A549 (cell line): ENCODE results near the gene RRP7A. TPM values are rescaled to one million over a fixed set of nuclear protein-coding genes. Genes with fewer than 3 reads are reported as not detected.
"Not testable (repeated sequence)": the region's sequence is repeated elsewhere in the genome, so short reads cannot be mapped to it uniquely, and the experiment has no call there.

Experiments
- ATAC-seq, 2 experiments: fragments of 200-7000 bp in 1 of 2; fragments of >200 bp in 1 of 2; cut with Nextera tagmentation in 1 of 2; cut with Tn5 transposase in 1 of 2; 3 replicates each; pipeline versions ENCODE4 v1.8.0 to v1.9.1; 2018 to 2020; ENCODE audit warnings: mild to moderate bottlenecking in 1 of 2, moderate library complexity in 1 of 2
- CTCF ChIA-PET: fragments of 300-600 bp; sonication (Branson Sonifier 250); formaldehyde crosslinking; extraction: SDS; loops from one replicate; lab custom pipeline; 2021; ENCODE audit warnings: antibody characterized with exemption, inconsistent platforms; lab: Yijun Ruan, JAX
- POLR2A ChIA-PET: fragments of 350-600 bp; formaldehyde crosslinking; extraction: SDS; loops from one replicate; lab custom pipeline; 2021; ENCODE audit warnings: antibody characterized with exemption, inconsistent platforms; lab: Yijun Ruan, JAX
- DNase-seq, 2 experiments: peaks; one replicate each; pipeline versions ENCODE4 v3.0.0 to v3.0.0-alpha.2; 2011 to 2016; ENCODE audit warnings: low read depth in 1 of 2, low spot score in 1 of 2
- FAIRE-seq: peaks from 2 replicates; lab custom pipeline; 2011; peaks lifted over from hg19 to GRCh38; lab: Jason Lieb, UNC
- H3K27ac ChIP-seq, 2 experiments: fragments of >200 bp; sonication (Bioruptor Twin); formaldehyde crosslinking; 3 replicates each; pipeline ENCODE4 v1.5.1; 2016 to 2017
- H3K4me1 ChIP-seq: fragments of >200 bp; sonication (Bioruptor Twin); formaldehyde crosslinking; 3 replicates; pipeline ENCODE4 v1.6.1; 2016
- H3K4me2 ChIP-seq: fragments of >200 bp; sonication (Bioruptor Twin); formaldehyde crosslinking; 3 replicates; pipeline ENCODE4 v1.6.1; 2016
- H3K4me3 ChIP-seq: fragments of >200 bp; sonication (Bioruptor Twin); formaldehyde crosslinking; 3 replicates; pipeline ENCODE4 v1.5.1; 2016
- H3K9me3 ChIP-seq: fragments of >200 bp; sonication (Bioruptor Twin); formaldehyde crosslinking; 3 replicates; pipeline ENCODE4 v1.6.1; 2016
- CBX8 ChIP-seq: fragments of 200-600 bp; sonication (generic); IDR thresholded peaks from 2 replicates; pipeline ENCODE4 v1.6.1; 2016
- CEBPB ChIP-seq, 2 experiments: fragments of >200 bp in 1 of 2; sonication (Bioruptor Twin) in 1 of 2; formaldehyde crosslinking in 1 of 2; IDR thresholded peaks; 2 replicates each; pipeline ENCODE4 v1.6.1; 2012 to 2016
- CHD4 ChIP-seq: fragments of 200-600 bp; sonication (generic); IDR thresholded peaks from 2 replicates; pipeline ENCODE4 v1.6.1; 2016; ENCODE audit warnings: antibody characterized with exemption, mild to moderate bottlenecking, borderline replicate concordance
- EHF ChIP-seq: fragments of 250-450 bp; sonication (Bioruptor Pico); IDR thresholded peaks from 2 replicates; pipeline ENCODE4 v1.5.0; 2020; ENCODE audit warnings: mild to moderate bottlenecking
- EHMT2 ChIP-seq: fragments of 200-600 bp; sonication (generic); IDR thresholded peaks from 2 replicates; pipeline ENCODE4 v1.6.1; 2016; ENCODE audit warnings: antibody characterized with exemption, low read depth, mild to moderate bottlenecking, moderate library complexity
- FOSB ChIP-seq: fragments of 250-450 bp; sonication (Bioruptor Pico); IDR thresholded peaks from 2 replicates; pipeline ENCODE4 v1.5.0; 2020; ENCODE audit warnings: mild to moderate bottlenecking, moderate library complexity
- FOSL2 ChIP-seq, 2 experiments: fragments of 450-650 bp in 1 of 2; fragments of >200 bp in 1 of 2; sonication (Bioruptor Twin) in 1 of 2; formaldehyde crosslinking; IDR thresholded peaks; 2 replicates each; pipeline versions ENCODE4 v1.5.0 to v1.6.1; 2016 to 2020; ENCODE audit warnings: mild to moderate bottlenecking in 1 of 2, moderate library complexity in 1 of 2
- GATA3 ChIP-seq: IDR thresholded peaks from 2 replicates; pipeline ENCODE4 v1.6.1; 2012; ENCODE audit warnings: borderline replicate concordance
- HEYL ChIP-seq: fragments of 250-450 bp; sonication (Bioruptor Pico); IDR thresholded peaks from 2 replicates; pipeline ENCODE4 v1.8.0; 2021; ENCODE audit warnings: mild to moderate bottlenecking, moderate library complexity
- HOXB5 ChIP-seq: fragments of 250-450 bp; sonication (Bioruptor Pico); IDR thresholded peaks from 2 replicates; pipeline ENCODE4 v1.5.0; 2020; ENCODE audit warnings: mild to moderate bottlenecking, moderate library complexity
- MAFK ChIP-seq: fragments of 450-650 bp; IDR thresholded peaks from 2 replicates; pipeline ENCODE4 v1.6.1; 2014; ENCODE audit not compliant: partially characterized antibody
- MAX ChIP-seq: IDR thresholded peaks from 2 replicates; pipeline ENCODE4 v1.6.1; 2012
- MAZ ChIP-seq: fragments of 150-350 bp; IDR thresholded peaks from 2 replicates; pipeline ENCODE4 v1.6.1; 2014; ENCODE audit warnings: antibody characterized with exemption, low read depth, low read length, borderline replicate concordance
- PBX3 ChIP-seq: IDR thresholded peaks from 2 replicates; pipeline ENCODE4 v1.6.1; 2012
- POLR2AphosphoS2 ChIP-seq: conservative IDR thresholded peaks from 2 replicates; pipeline ENCODE4 v1.6.1; 2012; ENCODE audit warnings: low read length, improper control_type of control experiment, inconsistent platforms
- RCOR1 ChIP-seq: fragments of 150-350 bp; IDR thresholded peaks from 2 replicates; pipeline ENCODE4 v1.6.1; 2014; ENCODE audit warnings: antibody characterized with exemption, low read length, low read depth
- RFX5 ChIP-seq: fragments of 450-650 bp; IDR thresholded peaks from 2 replicates; pipeline ENCODE4 v1.7.1; 2014; ENCODE audit warnings: antibody characterized with exemption, mild to moderate bottlenecking, moderate library complexity
- WGBS: methylation state at CpG from one replicate; pipeline ENCODE4 v1.1.6; 2017; ENCODE audit errors: missing lambda C conversion rate; 5-methylcytosine and 5-hydroxymethylcytosine counted together
- polyA plus RNA-seq, 4 experiments: library from polyadenylated mRNA; depleted of rRNA in 3 of 4; stranded (reverse); fragments of >200 nt; fragmentation: RNase III in 1 of 4; extraction: RNeasy Plus Mini Kit Qiagen cat#74134 plus additional on column Dnase treatment in 1 of 4; gene quantifications; 2 replicates in 3 of 4; 3 replicates in 1 of 4; pipeline ENCODE4 v1.2.3, GENCODE V29; 2011 to 2017
- TF ChIP-seq, protein P1 (sequence below): fragments of >200 bp; sonication (Bioruptor Twin); formaldehyde crosslinking; IDR thresholded peaks from 2 replicates; pipeline ENCODE4 v1.6.1; 2016
- TF ChIP-seq, protein P2 (sequence below): fragments of 250-450 bp; sonication (Bioruptor Pico); IDR thresholded peaks from 2 replicates; pipeline ENCODE4 v1.5.0; 2020; ENCODE audit warnings: low read depth, mild to moderate bottlenecking, moderate library complexity
- TF ChIP-seq, protein P3 (sequence below): fragments of 250-450 bp; sonication (Bioruptor Pico); IDR thresholded peaks from 2 replicates; pipeline ENCODE4 v1.5.0; 2021; ENCODE audit warnings: mild to moderate bottlenecking, moderate library complexity, borderline replicate concordance
- TF ChIP-seq, protein P4 (sequence below): fragments of >200 bp; sonication (Bioruptor Twin); formaldehyde crosslinking; IDR thresholded peaks from 3 replicates; pipeline ENCODE4 v1.5.1; 2016

Gene RRP7A
- polyA plus RNA-seq, 2 of the 4 experiments (the other 2 are of a cell fraction), result 26.5 to 37.1 TPM

GRCh38 chr22:42484506-42484905 lies 35.1 kb downstream of the RRP7A start:
- TF ChIP-seq EHMT2 (no peak), FOSL2 (IDR thresholded peaks at IDR 0.05) (no peak), FOSL2 (CRISPR knock-in tag; IDR thresholded peaks at IDR 0.05) (no peak), POLR2AphosphoS2 (no peak), EHF (CRISPR knock-in tag) (no peak), HEYL (no peak), CHD4 (no peak), CBX8 (no peak), CEBPB (IDR thresholded peaks at IDR 0.05) (no peak)
- Histone ChIP-seq H3K4me2 (no peak overlapping the region), H3K27ac (no peak overlapping the region), H3K4me3 (no peak overlapping the region), H3K4me1 (no peaks in the 10 kb centered on the region), H3K9me3 (no peaks in the 10 kb centered on the region)
- FAIRE-seq (no peak), DNase-seq (no peak), ATAC-seq (no peak)
- 48% methylated on average over 6 of the region's 6 CpGs for WGBS
- ChIA-PET POLR2A (no interaction called here), CTCF (no interaction called here)

DNA sequence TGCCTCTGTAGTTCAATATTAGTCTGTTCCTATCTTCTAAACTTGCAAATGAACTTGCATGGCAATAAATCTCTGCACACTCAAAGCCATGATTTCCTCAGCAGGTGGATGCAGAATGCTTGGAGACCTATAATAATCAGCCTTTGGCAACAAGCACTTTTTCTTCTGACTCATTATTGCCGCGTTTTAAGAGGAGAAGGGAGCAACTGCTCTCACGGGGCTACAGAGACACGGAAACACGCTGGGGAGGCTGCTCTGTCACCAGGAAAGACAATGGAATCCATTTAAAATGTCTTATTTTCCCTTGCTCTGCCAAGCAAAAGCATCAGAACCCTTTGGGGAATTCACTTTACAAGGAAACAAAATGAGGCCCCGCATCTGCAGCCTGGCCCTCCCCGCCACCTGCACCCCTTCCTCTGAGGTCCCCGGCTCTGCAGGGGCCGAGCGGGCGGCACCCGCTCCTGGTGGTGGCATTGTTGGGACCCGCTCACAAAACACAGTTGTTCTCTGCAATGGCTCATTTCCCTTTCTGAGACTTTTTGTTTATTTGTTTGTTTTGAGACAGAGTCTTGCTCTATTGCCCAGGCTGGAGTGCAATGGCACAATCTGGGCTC lies 35.9 kb downstream of the RRP7A start:
- DNase-seq, CTCF ChIA-PET, H3K9me3 ChIP-seq, H3K4me3 ChIP-seq, ATAC-seq, H3K27ac ChIP-seq, POLR2A ChIA-PET, FAIRE-seq, H3K4me1 ChIP-seq, H3K4me2 ChIP-seq: not testable (repeated sequence)
- no CpG with 5 or more reads among the region's 13 CpGs for WGBS

GRCh38 chr22:42475122-42475521 lies 44.5 kb downstream of the RRP7A start:
- no peak for FAIRE-seq
- Histone ChIP-seq H3K4me1 (0 out of 3 replicates have a peak, but pooled peaks cover 5% of the 10 kb centered on the region), H3K4me2 (no peak overlapping the region), H3K9me3 (no peaks in the 10 kb centered on the region), H3K27ac (no peak overlapping the region), H3K4me3 (no peak overlapping the region)
- POLR2A ChIA-PET, result no interaction called here
- DNase-seq, result no peak
- WGBS, result 38% methylated on average over 2 of the region's 2 CpGs
- no peak for TF ChIP-seq RFX5
- CTCF ChIA-PET, result interaction anchor here (1.1 to 3.1 kb wide), 3 partner anchors 12 to 30 kb away, joined by 4 to 17 read pairs (median 16); no protein-coding TSS in a partner anchor
- ATAC-seq, result no peak

- Histone ChIP-seq H3K27ac (no peak overlapping the region), H3K4me3 (no peak overlapping the region), H3K4me2 (no peak overlapping the region), H3K4me1 (0 out of 3 replicates have a peak, but pooled peaks cover 5% of the 10 kb centered on the region), H3K9me3 (no peaks in the 10 kb centered on the region)
- ChIA-PET CTCF (interaction anchor here (0.6 to 3.1 kb wide), 15 partner anchors 11 to 506 kb away, joined by 3 to 17 read pairs (median 3); no protein-coding TSS in a partner anchor), POLR2A (no interaction called here)
- FAIRE-seq (peak; percentile 49), DNase-seq (peak; percentile 43 to 62), ATAC-seq (peak; percentile 83 to 93)
- WGBS, result 55% methylated on average over 5 of the region's 5 CpGs
- TF ChIP-seq MAFK (no peak), RCOR1 (no peak), CBX8 (no peak), MAZ (no peak), MAX (no peak), GATA3 (no peak), HOXB5 (CRISPR knock-in tag) (no peak), CEBPB (IDR thresholded peaks at IDR 0.05) (no peak), PBX3 (no peak), FOSB (CRISPR knock-in tag) (no peak)
- TF ChIP-seq, protein P1, sequence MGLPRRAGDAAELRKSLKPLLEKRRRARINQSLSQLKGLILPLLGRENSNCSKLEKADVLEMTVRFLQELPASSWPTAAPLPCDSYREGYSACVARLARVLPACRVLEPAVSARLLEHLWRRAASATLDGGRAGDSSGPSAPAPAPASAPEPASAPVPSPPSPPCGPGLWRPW, result no peak
- TF ChIP-seq, protein P2, sequence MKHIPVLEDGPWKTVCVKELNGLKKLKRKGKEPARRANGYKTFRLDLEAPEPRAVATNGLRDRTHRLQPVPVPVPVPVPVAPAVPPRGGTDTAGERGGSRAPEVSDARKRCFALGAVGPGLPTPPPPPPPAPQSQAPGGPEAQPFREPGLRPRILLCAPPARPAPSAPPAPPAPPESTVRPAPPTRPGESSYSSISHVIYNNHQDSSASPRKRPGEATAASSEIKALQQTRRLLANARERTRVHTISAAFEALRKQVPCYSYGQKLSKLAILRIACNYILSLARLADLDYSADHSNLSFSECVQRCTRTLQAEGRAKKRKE (CRISPR knock-in tag), result no peak
- TF ChIP-seq, protein P3, sequence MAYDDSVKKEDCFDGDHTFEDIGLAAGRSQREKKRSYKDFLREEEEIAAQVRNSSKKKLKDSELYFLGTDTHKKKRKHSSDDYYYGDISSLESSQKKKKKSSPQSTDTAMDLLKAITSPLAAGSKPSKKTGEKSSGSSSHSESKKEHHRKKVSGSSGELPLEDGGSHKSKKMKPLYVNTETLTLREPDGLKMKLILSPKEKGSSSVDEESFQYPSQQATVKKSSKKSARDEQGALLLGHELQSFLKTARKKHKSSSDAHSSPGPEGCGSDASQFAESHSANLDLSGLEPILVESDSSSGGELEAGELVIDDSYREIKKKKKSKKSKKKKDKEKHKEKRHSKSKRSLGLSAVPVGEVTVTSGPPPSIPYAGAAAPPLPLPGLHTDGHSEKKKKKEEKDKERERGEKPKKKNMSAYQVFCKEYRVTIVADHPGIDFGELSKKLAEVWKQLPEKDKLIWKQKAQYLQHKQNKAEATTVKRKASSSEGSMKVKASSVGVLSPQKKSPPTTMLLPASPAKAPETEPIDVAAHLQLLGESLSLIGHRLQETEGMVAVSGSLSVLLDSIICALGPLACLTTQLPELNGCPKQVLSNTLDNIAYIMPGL (CRISPR knock-in tag), result no peak
- TF ChIP-seq, protein P4, sequence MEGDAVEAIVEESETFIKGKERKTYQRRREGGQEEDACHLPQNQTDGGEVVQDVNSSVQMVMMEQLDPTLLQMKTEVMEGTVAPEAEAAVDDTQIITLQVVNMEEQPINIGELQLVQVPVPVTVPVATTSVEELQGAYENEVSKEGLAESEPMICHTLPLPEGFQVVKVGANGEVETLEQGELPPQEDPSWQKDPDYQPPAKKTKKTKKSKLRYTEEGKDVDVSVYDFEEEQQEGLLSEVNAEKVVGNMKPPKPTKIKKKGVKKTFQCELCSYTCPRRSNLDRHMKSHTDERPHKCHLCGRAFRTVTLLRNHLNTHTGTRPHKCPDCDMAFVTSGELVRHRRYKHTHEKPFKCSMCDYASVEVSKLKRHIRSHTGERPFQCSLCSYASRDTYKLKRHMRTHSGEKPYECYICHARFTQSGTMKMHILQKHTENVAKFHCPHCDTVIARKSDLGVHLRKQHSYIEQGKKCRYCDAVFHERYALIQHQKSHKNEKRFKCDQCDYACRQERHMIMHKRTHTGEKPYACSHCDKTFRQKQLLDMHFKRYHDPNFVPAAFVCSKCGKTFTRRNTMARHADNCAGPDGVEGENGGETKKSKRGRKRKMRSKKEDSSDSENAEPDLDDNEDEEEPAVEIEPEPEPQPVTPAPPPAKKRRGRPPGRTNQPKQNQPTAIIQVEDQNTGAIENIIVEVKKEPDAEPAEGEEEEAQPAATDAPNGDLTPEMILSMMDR, result peak; percentile 48
Observed at GRCh38 chr22:42473484-42474193, 46.0 kb downstream of the RRP7A start.
